HK-2 (cell line): ENCODE data around the gene ATAD3A.
"Not testable (repeated sequence)": the region's sequence is repeated elsewhere in the genome, so short reads cannot be mapped to it uniquely, and the experiment has no call there.

Source experiments
- DNase-seq: peaks from one replicate; pipeline ENCODE4 v3.0.0-alpha.2; 2018; ENCODE audit not compliant: unreplicated experiment

Gene ATAD3A

GRCh38 chr1:1489861-1490260, 22.1 kb upstream of the ATAD3A start:
- DNase-seq, result no peak

- DNase-seq, result no peak
Measured at GRCh38 chr1:1490633-1491230, 21.2 kb upstream of the ATAD3A start.

- no peak for DNase-seq
Measured at GRCh38 chr1:1491601-1492000, 20.4 kb upstream of the ATAD3A start.

GRCh38 chr1:1494311-1494710, 17.7 kb upstream of the ATAD3A start:
- DNase-seq, result not testable (repeated sequence)

- DNase-seq, result not testable (repeated sequence)
Measured at GRCh38 chr1:1495461-1495975, 16.4 kb upstream of the ATAD3A start.

- peak; percentile 85 for DNase-seq
Measured at GRCh38 chr1:1504777-1505365, 7.1 kb upstream of the ATAD3A start.

- not testable (repeated sequence) for DNase-seq
Measured at GRCh38 chr1:1505366-1505798, 6.6 kb upstream of the ATAD3A start.

- DNase-seq, result peak; percentile 19
Measured at GRCh38 chr1:1505801-1506200, 6.2 kb upstream of the ATAD3A start.

GRCh38 chr1:1507305-1507704, 4.7 kb upstream of the ATAD3A start:
- no peak for DNase-seq

GRCh38 chr1:1508775-1509464, 3.0 kb upstream of the ATAD3A start:
- not testable (repeated sequence) for DNase-seq

GRCh38 chr1:1509465-1509850, 2.5 kb upstream of the ATAD3A start:
- not testable (repeated sequence) for DNase-seq

GRCh38 chr1:1510912-1511532, 940 bp upstream of the ATAD3A start:
- DNase-seq, result peak; percentile 31

GRCh38 chr1:1512425-1512824, 463 bp downstream of the ATAD3A start:
- DNase-seq, result not testable (repeated sequence)

GRCh38 chr1:1513675-1514074, 1.7 kb downstream of the ATAD3A start:
- not testable (repeated sequence) for DNase-seq

GRCh38 chr1:1514376-1514775, 2.4 kb downstream of the ATAD3A start:
- DNase-seq, result not testable (repeated sequence)

GRCh38 chr1:1516923-1517322, 5.0 kb downstream of the ATAD3A start:
- DNase-seq, result not testable (repeated sequence)

- no peak for DNase-seq
Measured at GRCh38 chr1:1517973-1518620, 6.1 kb downstream of the ATAD3A start.

GRCh38 chr1:1518621-1519007, 6.7 kb downstream of the ATAD3A start:
- DNase-seq, result not testable (repeated sequence)

GRCh38 chr1:1519805-1520505, 8.0 kb downstream of the ATAD3A start:
- not testable (repeated sequence) for DNase-seq

- DNase-seq, result no peak
Measured at GRCh38 chr1:1521331-1521730, 9.4 kb downstream of the ATAD3A start.

GRCh38 chr1:1522536-1522935, 10.6 kb downstream of the ATAD3A start:
- DNase-seq, result not testable (repeated sequence)
